Activated T-cell treated with anti-CD3 and anti-CD28 coated beads for 24 hours (primary cell): ENCODE measurements around the gene AP3M1.

Experiments used
- DNase-seq: peaks from one replicate; pipeline ENCODE4 v3.0.0-alpha.2; 2020; ENCODE audit warnings: low read depth

The AP3M1 gene

GRCh38 chr10:74079028-74079935 lies 71.3 kb downstream of the AP3M1 start:
- no peak for DNase-seq

- DNase-seq: peak; percentile 18
Measured at GRCh38 chr10:74078037-74078436, 72.6 kb downstream of the AP3M1 start.

- DNase-seq: no peak
Measured at GRCh38 chr10:74077416-74077815, 73.2 kb downstream of the AP3M1 start.

- no peak for DNase-seq
Measured at GRCh38 chr10:74076961-74077360, 73.7 kb downstream of the AP3M1 start.

- no peak for DNase-seq
Measured at GRCh38 chr10:74075906-74076305, 74.7 kb downstream of the AP3M1 start.

GRCh38 chr10:74072503-74072902 lies 78.1 kb downstream of the AP3M1 start:
- no peak for DNase-seq

GRCh38 chr10:74071157-74071556 lies 79.5 kb downstream of the AP3M1 start:
- DNase-seq: no peak
